GM23338 (cell line): ENCODE results near the gene JAKMIP1. TPM values are rescaled to one million over a fixed set of nuclear protein-coding genes. Genes with fewer than 3 reads are reported as not detected.

Experiments used
- ATAC-seq: fragments of 200-7000 bp; cut with Tn5 transposase; 3 replicates; pipeline ENCODE4 v1.9.1; 2020
- DNase-seq: peaks from one replicate; pipeline ENCODE4 v3.0.0-alpha.2; 2015; ENCODE audit warnings: low spot score
- H2AFZ ChIP-seq: fragments of 200-600 bp; sonication (generic); 2 replicates; pipeline ENCODE4 v1.8.0; 2016; ENCODE audit warnings: antibody characterized with exemption, mild to moderate bottlenecking, moderate library complexity
- H3F3A ChIP-seq: fragments of 200-600 bp; sonication (generic); replicated peaks from 2 replicates; pipeline ENCODE4 v1.8.0; 2017; ENCODE audit warnings: antibody characterized with exemption, mixed run types, low read depth
- H3K27ac ChIP-seq: fragments of 200-600 bp; sonication (generic); 2 replicates; pipeline ENCODE4 v1.6.1; 2016; ENCODE audit warnings: low read depth
- H3K27me3 ChIP-seq: fragments of 200-600 bp; sonication (generic); 2 replicates; pipeline ENCODE4 v1.8.0; 2016; ENCODE audit warnings: mild to moderate bottlenecking, mixed run types, moderate library complexity; ENCODE audit not compliant: insufficient read depth
- H3K36me3 ChIP-seq: fragments of 200-600 bp; sonication (generic); 2 replicates; pipeline ENCODE4 v1.8.0; 2016; ENCODE audit warnings: mild to moderate bottlenecking; ENCODE audit not compliant: insufficient read depth
- H3K4me1 ChIP-seq: fragments of 200-600 bp; sonication (generic); 2 replicates; pipeline ENCODE4 v1.8.0; 2016; ENCODE audit warnings: mild to moderate bottlenecking, moderate library complexity; ENCODE audit not compliant: insufficient read depth
- H3K4me2 ChIP-seq: fragments of 200-600 bp; sonication (generic); 2 replicates; pipeline ENCODE4 v1.7.1; 2017; ENCODE audit warnings: mixed run types
- H3K4me3 ChIP-seq: fragments of 200-600 bp; sonication (generic); 2 replicates; pipeline ENCODE4 v1.6.1; 2016; ENCODE audit warnings: mixed run types
- H3K79me2 ChIP-seq: fragments of 200-600 bp; sonication (generic); replicated peaks from 2 replicates; pipeline ENCODE4 v1.8.0; 2017; ENCODE audit warnings: mild to moderate bottlenecking; ENCODE audit not compliant: insufficient read depth
- H3K9me2 ChIP-seq: fragments of 200-600 bp; sonication (generic); 2 replicates; pipeline ENCODE4 v1.8.0; 2017; ENCODE audit not compliant: insufficient read depth
- H4K20me1 ChIP-seq: fragments of 200-600 bp; sonication (generic); replicated peaks from 2 replicates; pipeline ENCODE4 v1.8.0; 2017; ENCODE audit warnings: mild to moderate bottlenecking; ENCODE audit not compliant: insufficient read depth
- H3K27ac Mint-ChIP-seq: 2 replicates; pipeline ENCODE4 v1.8.0; 2020; ENCODE audit warnings: inconsistent platforms, mild to moderate bottlenecking, moderate library complexity, mixed read lengths
- H3K27me3 Mint-ChIP-seq: 3 replicates; pipeline ENCODE4 v1.8.0; 2022; ENCODE audit warnings: low read depth, mild to moderate bottlenecking, moderate library complexity, mixed read lengths, inconsistent platforms; ENCODE audit not compliant: insufficient read depth, poor library complexity
- H3K36me3 Mint-ChIP-seq: 3 replicates; pipeline ENCODE4 v1.8.0; 2021; ENCODE audit warnings: low read depth, mild to moderate bottlenecking, inconsistent platforms, moderate library complexity, mixed read lengths
- H3K4me1 Mint-ChIP-seq: 3 replicates; pipeline ENCODE4 v1.8.0; 2020; ENCODE audit warnings: mild to moderate bottlenecking, inconsistent platforms, mixed read lengths
- H3K4me3 Mint-ChIP-seq: 3 replicates; pipeline ENCODE4 v1.8.0; 2021; ENCODE audit warnings: moderate library complexity, mild to moderate bottlenecking, inconsistent platforms, mixed read lengths
- H3K9me3 Mint-ChIP-seq: 3 replicates; pipeline ENCODE4 v1.8.0; 2020; ENCODE audit warnings: moderate library complexity, mild to moderate bottlenecking, inconsistent platforms, mixed read lengths
- CTCF ChIP-seq, 2 experiments: fragments of 200-600 bp in 1 of 2; sonication (generic) in 1 of 2; conservative IDR thresholded peaks; 2 replicates each; pipeline versions ENCODE4 v1.5.1 to v1.6.1; 2016 to 2017; ENCODE audit warnings: antibody characterized with exemption in 2 of 2, low read depth in 2 of 2, mild to moderate bottlenecking in 2 of 2, moderate library complexity in 1 of 2
- ETS1 ChIP-seq: IDR thresholded peaks from 2 replicates; pipeline ENCODE4 v1.6.1; 2016; ENCODE audit warnings: antibody characterized with exemption
- JUNB ChIP-seq: IDR thresholded peaks from one replicate; pipeline ENCODE4 v1.6.1; 2016; ENCODE audit warnings: antibody characterized with exemption; ENCODE audit not compliant: unreplicated experiment
- POLR2AphosphoS5 ChIP-seq: IDR thresholded peaks from 2 replicates; pipeline ENCODE4 v1.6.1; 2016; ENCODE audit warnings: antibody characterized with exemption, low read depth
- REST ChIP-seq: IDR thresholded peaks from one replicate; pipeline ENCODE4 v1.6.1; 2018; ENCODE audit warnings: antibody characterized with exemption; ENCODE audit not compliant: unreplicated experiment
- STAT1 ChIP-seq: IDR thresholded peaks from one replicate; pipeline ENCODE4 v1.6.1; 2016; ENCODE audit warnings: antibody characterized with exemption; ENCODE audit not compliant: unreplicated experiment
- polyA plus RNA-seq: library from polyadenylated mRNA; unstranded; fragments of >200 nt; fragmentation: Nextera tagmentation; extraction: Ambion mirVana; gene quantifications from 2 replicates; pipeline ENCODE4 v1.2.1, GENCODE V29; 2016
- total RNA-seq: library from RNA; depleted of rRNA; stranded (reverse); fragments of >200 nt; shearing (Covaris generic); gene quantifications from 2 replicates; pipeline ENCODE4 v1.2.3, GENCODE V29; 2014

The JAKMIP1 gene
- total and polyA plus RNA-seq, 2 experiments from 2014 or later, result 4.6 to 5.1 TPM

GRCh38 chr4:6245246-6246169 lies 45.2 kb upstream of the JAKMIP1 start:
- Histone ChIP-seq H3K27me3 (peaks cover 11% of the 10 kb centered on the region; the same call in 1 of the 2 replicates), H4K20me1 (no peaks in the 10 kb centered on the region), H3K4me2 (peak overlapping the region; percentile 88), H3K4me3 (peak overlapping the region; percentile 69), H3K9me2 (no peaks in the 10 kb centered on the region), H2AFZ (peak overlapping the region; percentile 99), H3K27ac (no peak overlapping the region), H3K36me3 (no peaks in the 10 kb centered on the region), H3K79me2 (no peaks in the 10 kb centered on the region), H3K4me1 (peaks cover 9% of the 10 kb centered on the region; the same call in 1 of the 2 replicates), H3F3A (no peaks in the 10 kb centered on the region)
- TF ChIP-seq ETS1 (peak; percentile 83), CTCF (conservative IDR thresholded peaks at IDR 0.05; ENCODE audit: low read depth in 2 of 2) (no peak), REST (no peak), POLR2AphosphoS5 (peak; percentile 91), STAT1 (no peak), JUNB (no peak)
- peaks cover 25% of the 10 kb centered on the region for H3K9me3 Mint-ChIP-seq
- H3K27me3 Mint-ChIP-seq, result peaks cover 15% of the 10 kb centered on the region
- DNase-seq, result peak; percentile 83
- no peak overlapping the region for H3K27ac Mint-ChIP-seq
- peaks cover 15% of the 10 kb centered on the region for H3K36me3 Mint-ChIP-seq
- H3K4me3 Mint-ChIP-seq, result peak overlapping the region; percentile 61
- H3K4me1 Mint-ChIP-seq, result peaks cover 22% of the 10 kb centered on the region
- peak; percentile 94 for ATAC-seq
